ENCODE measurements around the gene RAP1GAP2.
"Not testable (repeated sequence)": the region's sequence is repeated elsewhere in the genome, so short reads cannot be mapped to it uniquely, and the experiment has no call there.

The RAP1GAP2 gene

GRCh38 chr17:2815781-2816185 is 19.5 kb downstream of the RAP1GAP2 start:
- DNase-seq, result no peak

GRCh38 chr17:2816688-2817087 is 20.4 kb downstream of the RAP1GAP2 start:
- no peak for DNase-seq

- DNase-seq, result not testable (repeated sequence)
These were observed 23.1 kb downstream of the RAP1GAP2 start for GRCh38 chr17:2819294-2819693.

- DNase-seq, result no peak
These were observed 23.8 kb downstream of the RAP1GAP2 start for GRCh38 chr17:2819921-2820501.

GRCh38 chr17:2821868-2822267 is 25.6 kb downstream of the RAP1GAP2 start:
- DNase-seq, result no peak

- DNase-seq, result no peak
These were observed 26.1 kb downstream of the RAP1GAP2 start for GRCh38 chr17:2822358-2822757.

GRCh38 chr17:2825253-2825970 is 29.2 kb downstream of the RAP1GAP2 start:
- no peak for DNase-seq

GRCh38 chr17:2828397-2829038 is 32.3 kb downstream of the RAP1GAP2 start:
- peak; percentile 31 for DNase-seq

GRCh38 chr17:2830678-2831077 is 34.4 kb downstream of the RAP1GAP2 start:
- DNase-seq, result no peak

- no peak for DNase-seq
These were observed 39.5 kb downstream of the RAP1GAP2 start for GRCh38 chr17:2835780-2836179.

- DNase-seq, result no peak
These were observed 40.9 kb downstream of the RAP1GAP2 start for GRCh38 chr17:2837147-2837561.

- peak; percentile 81 for DNase-seq
These were observed 45.4 kb downstream of the RAP1GAP2 start for GRCh38 chr17:2841606-2842005.

- no peak for DNase-seq
These were observed 46.2 kb downstream of the RAP1GAP2 start for GRCh38 chr17:2842464-2842863.

- DNase-seq, result peak; percentile 67
These were observed 48.2 kb downstream of the RAP1GAP2 start for GRCh38 chr17:2844416-2844815.

GRCh38 chr17:2847381-2848333 is 51.4 kb downstream of the RAP1GAP2 start:
- no peak for DNase-seq

- no peak for DNase-seq
These were observed 53.1 kb downstream of the RAP1GAP2 start for GRCh38 chr17:2849327-2849670.

- no peak for DNase-seq
These were observed 54.8 kb downstream of the RAP1GAP2 start for GRCh38 chr17:2850991-2851390.

GRCh38 chr17:2851615-2852014 is 55.4 kb downstream of the RAP1GAP2 start:
- no peak for DNase-seq

GRCh38 chr17:2852221-2852620 is 56.0 kb downstream of the RAP1GAP2 start:
- DNase-seq, result no peak

GRCh38 chr17:2852729-2853282 is 56.6 kb downstream of the RAP1GAP2 start:
- DNase-seq, result no peak

GRCh38 chr17:2853283-2854142 is 57.3 kb downstream of the RAP1GAP2 start:
- peak; percentile 73 for DNase-seq
